ENCODE results near the gene USP7. TPM values are rescaled to one million over a fixed set of nuclear protein-coding genes. Genes with fewer than 3 reads are reported as not detected.

The USP7 gene
- total and polyA plus RNA-seq, 8 donors, result 13.0 to 56.5 (median 39.8) TPM

GRCh38 chr16:8958344-8959167 lies 5.2 kb downstream of the USP7 start:
- H3K27ac ChIP-seq, result no peak overlapping the region
- FAIRE-seq, result no peak

DNA sequence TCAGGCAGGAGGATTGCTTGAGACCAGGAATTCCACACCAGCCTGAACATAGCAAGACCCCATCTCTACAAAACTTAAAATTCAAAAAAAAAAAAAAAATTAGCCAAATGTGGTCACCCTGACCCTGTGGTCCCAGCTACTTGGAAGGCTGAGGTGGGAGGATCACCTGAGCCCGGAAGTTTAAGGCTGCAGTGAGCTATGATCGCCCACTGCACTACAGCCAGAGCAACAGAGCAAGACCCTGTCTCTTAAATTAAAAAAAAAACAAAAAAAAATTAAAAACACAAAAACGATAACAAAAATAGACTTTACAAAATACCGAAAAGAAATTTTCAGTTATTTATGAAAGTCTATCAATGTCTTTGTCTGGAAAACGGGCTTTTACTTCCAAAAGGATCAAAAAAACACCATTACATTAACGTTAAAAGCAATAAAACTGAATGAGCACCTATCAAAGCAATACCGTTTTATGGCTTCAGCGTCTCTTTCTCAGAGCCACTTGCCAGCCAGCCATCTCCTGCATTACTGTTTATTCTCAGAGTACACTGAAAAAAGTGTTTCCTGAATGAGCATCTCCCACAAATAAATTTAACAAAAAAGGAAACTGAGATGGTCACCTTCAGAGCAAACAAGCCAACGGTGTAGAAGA lies 6.1 kb downstream of the USP7 start:
- H3K27ac ChIP-seq, result no peak overlapping the region
- no peaks in the 10 kb centered on the region for H3K9me3 ChIP-seq
- FAIRE-seq, result no peak
- ATAC-seq, result no peak
- DNase-seq, result no peak
- H3K27me3 ChIP-seq, result no peaks in the 10 kb centered on the region
- TF ChIP-seq, protein P1, sequence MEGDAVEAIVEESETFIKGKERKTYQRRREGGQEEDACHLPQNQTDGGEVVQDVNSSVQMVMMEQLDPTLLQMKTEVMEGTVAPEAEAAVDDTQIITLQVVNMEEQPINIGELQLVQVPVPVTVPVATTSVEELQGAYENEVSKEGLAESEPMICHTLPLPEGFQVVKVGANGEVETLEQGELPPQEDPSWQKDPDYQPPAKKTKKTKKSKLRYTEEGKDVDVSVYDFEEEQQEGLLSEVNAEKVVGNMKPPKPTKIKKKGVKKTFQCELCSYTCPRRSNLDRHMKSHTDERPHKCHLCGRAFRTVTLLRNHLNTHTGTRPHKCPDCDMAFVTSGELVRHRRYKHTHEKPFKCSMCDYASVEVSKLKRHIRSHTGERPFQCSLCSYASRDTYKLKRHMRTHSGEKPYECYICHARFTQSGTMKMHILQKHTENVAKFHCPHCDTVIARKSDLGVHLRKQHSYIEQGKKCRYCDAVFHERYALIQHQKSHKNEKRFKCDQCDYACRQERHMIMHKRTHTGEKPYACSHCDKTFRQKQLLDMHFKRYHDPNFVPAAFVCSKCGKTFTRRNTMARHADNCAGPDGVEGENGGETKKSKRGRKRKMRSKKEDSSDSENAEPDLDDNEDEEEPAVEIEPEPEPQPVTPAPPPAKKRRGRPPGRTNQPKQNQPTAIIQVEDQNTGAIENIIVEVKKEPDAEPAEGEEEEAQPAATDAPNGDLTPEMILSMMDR (IDR thresholded peaks at IDR 0.05), result no peak
- peaks cover 46 to 58% (median 50%) of the 10 kb centered on the region in 3 donors for H3K4me1 ChIP-seq
- WGBS, 2 donors, result 70 to 74% methylated on average over 9 of the region's 9 CpGs
- intact Hi-C loops (cut with DNase I), result no loop called here
- no peaks in the 10 kb centered on the region for H3K36me3 ChIP-seq
- H3K4me3 ChIP-seq, result no peak overlapping the region

More at GRCh38 chr16:8958344-8959167, 5.2 kb downstream of the USP7 start:
- no peaks in the 10 kb centered on the region for H3K36me3 ChIP-seq
- WGBS, 2 donors, result 56 to 62% methylated on average over 14 of the region's 14 CpGs
- no peak for DNase-seq
- TF ChIP-seq, protein P1 (IDR thresholded peaks at IDR 0.05), result no peak
- H3K4me3 ChIP-seq, result no peak overlapping the region
- H3K27me3 ChIP-seq, result no peaks in the 10 kb centered on the region
- peak in 1 of 4 donors; percentile 5 for ATAC-seq
- no peaks in the 10 kb centered on the region for H3K9me3 ChIP-seq
- intact Hi-C loops (cut with DNase I), result no loop called here
- peaks cover 46 to 51% (median 50%) of the 10 kb centered on the region in 3 donors for H3K4me1 ChIP-seq

DNA sequence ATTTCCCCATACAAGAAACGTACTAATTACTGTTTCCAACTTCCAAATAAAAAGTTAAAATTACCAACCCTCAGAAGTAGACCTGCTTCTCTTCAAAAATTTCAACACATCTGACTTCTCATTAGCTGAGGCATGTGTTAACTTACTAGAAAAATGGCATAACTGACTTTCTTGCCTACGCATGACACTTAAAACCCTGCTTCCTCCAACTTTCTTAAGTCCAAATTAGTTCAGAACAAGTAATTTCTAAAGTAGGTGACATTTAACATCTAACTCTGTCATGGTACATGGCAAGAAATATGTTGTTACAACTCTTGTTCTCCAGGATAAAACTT lies 6.7 kb downstream of the USP7 start:
- no peaks in the 10 kb centered on the region for H3K9me3 ChIP-seq
- no peak overlapping the region for H3K4me3 ChIP-seq
- H3K27ac ChIP-seq, result no peak overlapping the region
- DNase-seq (no peak), ATAC-seq (no peak), FAIRE-seq (no peak)
- H3K27me3 ChIP-seq, result no peaks in the 10 kb centered on the region
- TF ChIP-seq, protein P1 (IDR thresholded peaks at IDR 0.05), result no peak
- intact Hi-C loops (cut with DNase I), result no loop called here
- H3K36me3 ChIP-seq, result no peaks in the 10 kb centered on the region
- H3K4me1 ChIP-seq, result peaks cover 51 to 61% (median 55%) of the 10 kb centered on the region in 3 donors
- 73 to 78% methylated on average over 2 of the region's 2 CpGs for WGBS, 2 donors

DNA sequence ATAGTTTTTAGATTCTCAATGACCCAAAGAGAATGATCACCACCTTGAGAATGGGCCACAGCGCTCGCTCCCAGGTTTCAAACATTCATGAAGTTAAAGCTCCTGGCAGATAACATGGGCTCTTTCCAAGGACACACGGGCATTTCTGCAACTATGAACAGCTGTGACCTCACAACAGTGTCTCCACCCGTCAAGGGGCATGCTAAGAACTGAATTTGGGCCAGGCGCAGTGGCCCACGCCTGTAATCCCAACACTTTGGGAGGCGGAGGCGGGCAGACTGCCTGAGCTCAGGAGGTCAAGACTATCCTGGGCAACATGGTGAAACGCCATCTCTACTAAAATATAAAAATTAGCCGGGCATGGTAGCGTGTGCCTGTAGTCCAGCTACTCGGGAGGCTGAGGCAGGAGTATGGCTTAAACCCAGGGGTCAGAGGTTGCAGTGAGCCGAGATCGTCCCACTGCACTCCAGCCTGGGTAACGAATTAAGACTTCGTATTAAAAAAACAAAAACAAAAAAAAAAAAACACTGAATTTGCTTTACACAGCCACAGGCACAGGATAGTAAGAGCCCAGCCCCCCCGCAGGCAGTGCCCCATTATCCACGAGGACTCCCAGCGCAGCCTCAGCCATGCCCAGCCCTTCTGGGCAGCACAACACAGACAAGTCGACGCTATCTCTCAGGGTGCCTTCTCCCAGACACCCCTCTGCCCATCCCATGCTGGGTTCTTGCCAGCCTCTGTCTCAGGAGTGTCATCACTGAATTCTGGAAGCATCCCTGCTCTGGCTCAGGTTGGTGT lies 7.2 kb downstream of the USP7 start:
- Histone ChIP-seq H3K4me1 (peaks cover 57 to 66% (median 60%) of the 10 kb centered on the region in 3 donors), H3K4me3 (no peak overlapping the region), H3K27ac (no peak overlapping the region), H3K27me3 (no peaks in the 10 kb centered on the region), H3K36me3 (no peaks in the 10 kb centered on the region), H3K9me3 (no peaks in the 10 kb centered on the region)
- FAIRE-seq, result no peak
- WGBS, 2 donors, result 52 to 57% methylated on average over 21 of the region's 21 CpGs
- DNase-seq, result no peak
- TF ChIP-seq, protein P1 (IDR thresholded peaks at IDR 0.05), result no peak
- peak in 3 of 4 donors; percentile 19 to 43 (median 31) for ATAC-seq
- intact Hi-C loops (cut with DNase I), result no loop called here
